GM15510 (cell line): ENCODE data around the gene SLC49A3.

Source experiments
- POLR2A ChIP-seq: IDR thresholded peaks from 3 replicates; pipeline ENCODE4 v1.6.1; 2011; ENCODE audit warnings: borderline replicate concordance; ENCODE audit not compliant: insufficient read length; ENCODE audit errors: extremely low read depth

Gene SLC49A3

DNA sequence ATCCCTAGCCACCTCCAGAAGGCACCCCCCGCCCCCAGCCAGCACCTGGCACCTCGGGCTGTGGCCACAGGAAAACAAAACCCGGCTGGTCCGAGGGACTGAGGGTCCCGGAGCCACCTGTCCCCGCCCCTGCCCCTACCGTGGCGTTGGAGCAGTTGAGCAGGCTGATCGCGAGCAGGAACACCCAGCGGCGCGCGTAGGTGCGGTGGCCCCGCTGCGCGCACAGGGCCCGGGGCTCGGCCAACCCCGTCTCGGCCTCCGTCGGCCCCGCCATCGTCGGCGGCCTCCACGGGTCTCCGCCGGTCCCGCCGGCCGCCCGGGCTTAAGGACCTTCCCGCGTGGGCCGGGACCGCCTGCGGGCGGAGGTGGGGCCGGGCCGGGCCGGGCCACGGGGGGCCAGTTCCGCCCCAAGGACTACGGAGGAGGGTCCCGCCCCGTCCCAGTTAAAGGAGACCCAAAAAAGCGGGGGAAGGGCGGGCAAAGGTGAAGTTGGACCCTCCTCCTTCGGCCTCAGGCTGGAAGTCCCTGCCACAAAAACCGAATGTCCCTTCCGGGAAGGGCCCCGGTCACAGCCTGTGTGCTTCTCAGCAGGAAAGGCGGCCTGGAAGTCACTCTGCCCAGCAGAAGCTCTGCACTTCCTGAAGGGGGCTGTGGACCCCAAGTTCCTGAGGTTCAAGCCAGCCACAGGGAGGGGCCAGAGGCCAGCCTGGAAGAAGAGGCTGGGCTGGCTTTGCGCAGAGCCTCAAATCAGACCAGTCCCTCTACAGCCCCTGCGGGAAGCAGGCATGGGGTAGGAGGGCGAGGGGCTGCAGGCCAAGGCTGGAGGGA, at the start of gene SLC49A3:
Gene SLC49A3, minus strand, starts transcription at position 298 of the 828 bp plus-strand sequence. Its CDS starts 24 bp downstream, at position 274.
- no peak for TF ChIP-seq POLR2A

- no peak for TF ChIP-seq POLR2A
Observed at GRCh38 chr4:735583-735982, 46.6 kb upstream of the SLC49A3 start.

DNA sequence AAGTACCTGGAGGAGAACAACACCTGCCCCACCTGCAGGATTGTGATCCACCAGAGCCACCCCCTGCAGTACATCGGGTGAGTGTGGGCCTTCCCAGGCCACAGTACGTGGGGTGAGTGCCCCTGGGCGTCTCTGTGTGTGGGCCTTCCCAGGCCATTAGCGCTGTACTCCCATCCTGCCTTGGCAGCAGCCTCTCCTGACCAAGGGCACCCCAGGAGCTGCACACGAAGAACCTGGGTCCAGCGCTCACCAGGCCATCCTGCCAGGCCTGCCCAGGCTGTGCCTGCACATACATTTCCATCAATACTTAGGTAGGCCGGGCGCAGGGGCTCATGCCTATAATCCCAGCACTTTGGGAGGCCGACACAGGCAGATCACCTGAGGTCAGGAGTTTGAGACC, 46.0 kb upstream of the SLC49A3 start:
- TF ChIP-seq POLR2A, result no peak

- TF ChIP-seq POLR2A, result no peak
Observed at GRCh38 chr4:734075-734474, 45.1 kb upstream of the SLC49A3 start.

DNA sequence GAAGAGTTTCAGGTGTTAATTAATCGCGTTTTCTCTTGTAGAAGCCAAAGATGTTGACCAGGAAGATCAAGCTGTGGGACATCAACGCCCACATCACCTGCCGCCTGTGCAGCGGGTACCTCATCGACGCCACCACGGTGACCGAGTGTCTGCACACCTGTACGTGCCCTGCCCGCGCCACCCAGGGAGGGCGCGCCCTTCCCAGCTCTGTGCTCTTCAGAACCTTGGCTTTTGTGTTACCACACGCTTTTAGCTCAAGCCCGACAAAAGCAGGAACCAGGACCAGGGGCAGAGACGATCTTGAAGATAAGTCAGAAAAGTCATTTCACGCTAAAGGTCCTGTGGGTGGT, 44.7 kb upstream of the SLC49A3 start:
- TF ChIP-seq POLR2A, result no peak

DNA sequence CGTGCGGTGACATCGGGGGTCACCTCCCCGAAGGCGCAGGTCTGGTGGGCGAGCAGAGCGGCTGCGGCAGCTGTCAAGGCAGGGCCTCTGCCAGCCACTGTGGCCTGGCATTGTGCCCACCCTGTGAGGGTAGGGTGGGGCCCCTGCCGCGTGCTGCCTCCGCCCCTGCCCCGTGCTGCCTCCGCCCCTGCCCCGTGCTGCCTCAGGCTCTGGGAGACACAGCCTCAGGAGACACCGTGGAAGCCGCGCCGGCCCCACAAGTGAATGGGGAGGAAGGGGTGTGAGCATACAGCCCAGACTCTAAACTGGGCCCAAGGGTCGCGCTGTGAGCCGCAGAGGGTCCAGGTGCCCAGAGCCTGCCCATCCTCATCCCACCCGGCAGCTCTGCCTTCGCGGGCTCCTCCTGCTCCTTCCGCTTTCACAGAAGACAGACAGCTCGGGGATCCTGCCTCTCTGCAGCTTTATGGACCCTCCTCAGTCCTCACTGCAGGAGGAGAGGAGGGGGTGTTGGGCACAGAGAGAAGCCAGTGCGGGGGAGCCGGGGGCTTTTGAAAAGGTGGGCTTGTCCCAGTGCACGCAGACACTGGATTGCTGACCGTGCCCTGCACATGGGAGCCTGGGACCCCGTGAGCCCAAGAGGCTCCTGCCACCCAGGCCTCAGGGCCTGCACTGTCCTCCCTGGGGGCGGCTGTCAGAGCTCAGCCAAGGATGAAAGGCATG, 44.1 kb upstream of the SLC49A3 start:
- TF ChIP-seq POLR2A, result no peak

DNA sequence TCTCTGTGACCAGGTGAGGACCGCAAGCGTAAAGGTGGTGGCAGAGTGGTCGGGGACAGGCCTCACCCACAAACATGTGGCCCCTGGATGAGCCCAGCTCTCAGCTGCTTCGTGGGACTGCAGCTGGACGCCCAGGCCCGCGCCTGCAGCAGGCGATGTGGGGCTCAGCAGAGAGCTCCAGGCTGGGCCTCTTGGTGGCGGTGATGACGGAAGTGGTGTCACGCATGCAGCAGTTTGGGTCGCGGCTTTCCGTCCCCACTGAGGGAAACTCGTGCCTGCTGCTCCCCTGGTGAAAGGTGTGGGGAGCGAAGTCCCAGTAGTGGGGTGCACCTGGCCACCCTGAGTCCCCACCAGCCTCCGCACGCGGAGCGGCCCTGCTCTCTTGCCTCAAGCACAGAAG, 43.5 kb upstream of the SLC49A3 start:
- TF ChIP-seq POLR2A, result no peak

- TF ChIP-seq POLR2A, result no peak
Observed at GRCh38 chr4:730511-730910, 41.6 kb upstream of the SLC49A3 start.

DNA sequence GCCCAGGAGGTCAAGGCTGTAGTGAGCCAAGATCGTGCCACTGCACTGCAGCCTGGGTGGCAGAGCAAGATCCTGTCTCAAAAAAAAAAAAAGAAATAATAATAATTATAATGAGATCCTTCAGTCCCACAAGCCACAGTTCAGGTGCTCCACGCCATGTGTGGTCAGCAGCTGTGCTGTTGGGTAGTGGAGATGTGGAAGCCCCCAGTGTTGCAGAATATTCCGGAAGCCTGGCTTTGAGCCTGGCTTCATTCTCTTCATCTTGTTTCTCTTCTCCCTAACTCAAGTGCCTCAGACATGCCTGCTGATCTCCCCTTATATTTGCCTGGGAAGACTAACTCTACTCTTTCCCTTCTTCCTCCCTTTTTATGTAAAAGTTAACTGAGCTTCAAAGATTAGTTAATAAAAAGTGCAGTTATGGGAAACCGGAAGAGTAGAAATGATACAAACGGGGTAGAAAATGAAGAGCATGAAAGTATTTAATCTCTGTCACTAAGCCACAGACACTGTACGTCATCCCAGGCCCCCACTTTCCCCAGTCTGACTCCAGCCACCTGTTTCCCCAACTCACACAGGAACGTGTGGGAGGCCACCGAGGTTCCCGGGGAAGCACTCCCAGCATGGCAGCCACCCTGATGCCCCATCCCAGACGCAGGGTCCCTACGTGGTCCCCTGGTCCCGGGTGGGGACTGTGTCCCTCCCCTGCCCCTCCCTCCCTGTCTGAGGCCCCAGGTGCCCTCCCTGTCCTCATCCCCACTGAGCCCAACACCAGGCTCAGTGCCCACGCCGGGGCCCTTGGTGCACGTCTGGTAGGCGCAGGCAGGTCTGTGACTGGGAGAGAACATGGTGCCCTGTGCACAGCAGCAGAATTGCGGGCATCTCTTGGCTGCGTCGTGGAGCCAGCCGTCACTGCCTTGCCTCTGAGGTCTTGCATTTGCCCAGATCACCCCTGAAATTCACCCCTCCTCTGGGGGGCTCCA, 40.7 kb upstream of the SLC49A3 start:
- TF ChIP-seq POLR2A, result no peak

DNA sequence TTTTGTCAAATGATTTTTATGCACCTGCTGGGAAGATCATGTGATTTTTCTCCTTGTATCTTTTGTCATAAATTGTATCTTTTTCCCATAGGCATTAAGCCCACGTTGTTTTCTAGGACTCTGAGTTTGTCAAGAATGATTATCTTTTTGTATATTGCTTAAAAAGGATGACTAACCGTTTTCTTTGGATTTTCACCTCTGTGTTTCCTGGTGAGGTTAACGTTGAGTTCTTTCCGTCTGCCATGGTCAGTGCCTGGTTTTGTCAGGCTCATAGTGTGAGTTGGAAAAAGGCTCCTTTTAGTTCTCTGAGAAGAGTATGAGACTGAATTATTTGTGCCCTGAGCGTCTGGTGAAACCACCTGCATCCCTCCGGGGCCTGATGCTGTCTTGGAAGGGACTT, 38.6 kb upstream of the SLC49A3 start:
- TF ChIP-seq POLR2A, result no peak

GRCh38 chr4:726838-727237, 37.9 kb upstream of the SLC49A3 start:
- no peak for TF ChIP-seq POLR2A

DNA sequence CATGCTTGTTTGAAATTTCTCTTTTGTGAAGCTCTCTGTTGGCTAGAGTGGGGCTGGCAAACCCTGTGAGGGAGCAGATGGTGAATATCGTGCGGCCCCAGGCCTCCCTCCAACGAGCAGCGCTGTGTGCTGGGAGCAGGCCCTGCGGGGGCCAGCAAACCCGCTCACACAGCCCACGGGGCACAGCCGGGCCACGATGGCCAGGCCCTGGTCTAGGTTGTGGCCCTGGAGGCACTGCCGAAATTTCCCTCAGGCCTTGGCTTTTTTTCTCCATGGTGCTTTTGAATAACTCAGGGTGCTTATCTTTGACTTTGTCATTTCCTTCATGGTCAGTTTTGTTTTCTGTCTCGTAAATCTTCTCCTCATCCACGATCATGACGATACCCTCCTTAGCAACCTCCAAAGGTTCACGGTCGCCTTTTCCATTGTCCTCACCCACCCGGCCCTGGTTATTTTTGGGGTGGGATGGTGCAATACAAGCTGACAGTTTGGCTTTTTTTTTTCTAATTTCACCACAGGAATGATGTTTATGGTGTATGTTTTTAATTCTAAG, 37.4 kb upstream of the SLC49A3 start:
- TF ChIP-seq POLR2A, result no peak

- TF ChIP-seq POLR2A, result no peak
Observed at GRCh38 chr4:725391-726234, 36.7 kb upstream of the SLC49A3 start.
